GM21528 (cell line): ENCODE data around the gene C11orf97.
A peak's percentile ranks its signal among the peaks of the same experiment; 100 is the strongest.
"Not testable (repeated sequence)": the region's sequence is repeated elsewhere in the genome, so short reads cannot be mapped to it uniquely, and the experiment has no call there.

ENCODE experiments used
- ATAC-seq: cut with Tn5 transposase; IDR thresholded peaks from one replicate; pipeline ENCODE4 v1.9.1; 2021; ENCODE audit warnings: mild to moderate bottlenecking, moderate library complexity; ENCODE audit not compliant: unreplicated experiment, low FRiP score

C11orf97 gene

DNA sequence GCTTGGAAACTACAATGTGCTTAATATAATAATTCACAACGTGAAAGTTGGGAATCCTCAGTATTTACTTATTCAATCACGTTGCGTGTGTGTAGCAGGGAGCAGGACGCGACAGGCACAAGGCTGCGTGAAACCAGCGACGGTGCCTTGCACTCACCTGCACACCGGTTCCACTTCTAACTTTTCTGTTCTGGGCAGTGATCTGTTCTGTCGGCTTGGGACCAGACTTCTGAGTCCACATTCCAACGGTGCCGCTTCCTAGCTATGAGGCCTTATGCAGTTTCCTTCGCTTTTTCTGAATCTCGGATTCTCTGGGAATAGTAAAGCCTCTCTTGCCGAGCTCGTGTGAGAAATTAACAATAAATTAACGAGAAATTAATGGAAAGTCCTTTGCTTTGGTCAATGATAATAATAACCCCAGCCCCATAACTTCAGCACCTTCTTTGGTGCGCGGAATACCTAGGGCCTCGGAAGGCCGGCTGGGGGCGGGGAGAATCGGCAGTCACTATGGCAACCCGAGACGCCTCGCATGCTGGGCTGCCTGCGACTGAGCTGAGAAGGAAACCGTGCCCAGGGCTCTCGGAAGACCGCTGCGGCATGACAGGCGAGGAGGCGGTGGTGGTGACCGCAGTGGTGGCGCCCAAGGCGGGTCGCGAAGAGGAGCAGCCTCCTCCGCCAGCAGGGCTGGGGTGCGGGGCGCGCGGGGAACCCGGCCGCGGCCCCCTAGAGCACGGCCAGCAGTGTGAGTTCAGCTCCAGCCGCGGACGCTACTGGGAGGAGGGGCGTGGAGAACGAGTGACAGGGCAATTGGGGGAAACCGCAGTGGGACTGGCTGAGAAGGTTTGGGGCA lies at the start of gene C11orf97:
C11orf97 (plus strand) TSS at position 530 of the 850 bp plus-strand sequence; CDS start at position 598, 68 bp downstream.
- peak; percentile 80 for ATAC-seq

DNA sequence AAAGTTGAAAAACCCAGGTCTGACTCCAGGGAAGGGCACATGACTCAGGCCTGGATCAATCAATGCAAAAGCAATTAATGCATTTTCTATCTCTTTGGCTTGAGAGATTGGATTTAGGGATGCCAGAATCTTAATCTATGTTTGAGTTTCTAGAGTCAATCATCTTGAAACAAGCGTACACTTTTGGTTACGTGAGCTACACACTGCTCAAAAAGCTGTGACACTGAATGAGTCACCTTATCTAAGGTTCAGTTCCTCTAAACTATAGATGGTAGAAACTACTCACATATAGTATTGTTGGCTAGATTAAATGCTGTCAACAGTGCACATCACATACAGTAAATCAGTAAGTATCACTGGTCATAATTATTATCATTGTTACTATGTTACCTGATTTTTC lies 42.8 kb upstream of the C11orf97 start:
- peak; percentile 80 for ATAC-seq

DNA sequence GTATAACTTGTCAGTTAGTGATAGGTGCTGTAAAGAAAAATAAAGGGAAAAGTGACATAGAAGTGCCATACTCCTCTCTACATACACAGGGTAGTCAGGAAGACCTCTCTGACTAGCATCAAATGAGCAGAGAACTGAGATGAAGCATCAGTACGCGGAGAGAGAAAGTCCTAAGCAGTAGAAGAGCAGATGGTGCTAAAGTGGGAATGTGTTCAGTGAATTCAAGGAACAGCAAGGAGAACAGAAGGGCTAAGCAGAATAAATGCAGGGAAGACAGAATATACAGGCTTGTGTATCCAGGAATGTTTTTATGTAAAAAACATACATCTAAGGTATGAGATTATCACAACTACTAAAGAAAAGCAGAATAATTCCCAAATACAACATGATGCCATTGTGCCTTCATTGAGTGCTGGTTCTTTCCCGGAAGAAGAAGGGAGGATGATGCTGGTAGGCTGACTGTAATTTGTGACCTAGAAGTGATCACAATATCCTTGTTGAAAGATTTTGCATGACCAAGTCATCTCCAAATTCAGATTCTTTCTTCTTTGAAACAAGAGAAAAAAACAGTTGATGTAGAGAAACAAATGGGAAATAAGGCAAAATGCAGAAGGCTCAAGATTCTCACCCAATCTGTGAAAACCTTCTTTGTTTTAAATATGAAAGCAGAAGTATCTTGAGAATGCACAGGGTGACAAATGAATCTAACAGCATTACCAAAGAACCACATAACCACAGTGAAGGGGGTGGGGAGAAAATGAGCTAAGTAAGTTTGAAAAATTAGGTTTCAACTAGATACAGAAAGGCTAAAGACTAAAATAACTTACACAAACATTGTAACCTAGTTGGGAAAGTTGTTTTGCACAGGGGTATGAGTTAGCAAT lies 39.1 kb upstream of the C11orf97 start:
- ATAC-seq = peak; percentile 85

- ATAC-seq = no peak
Observed at GRCh38 chr11:94477624-94478023, 34.6 kb upstream of the C11orf97 start.

DNA sequence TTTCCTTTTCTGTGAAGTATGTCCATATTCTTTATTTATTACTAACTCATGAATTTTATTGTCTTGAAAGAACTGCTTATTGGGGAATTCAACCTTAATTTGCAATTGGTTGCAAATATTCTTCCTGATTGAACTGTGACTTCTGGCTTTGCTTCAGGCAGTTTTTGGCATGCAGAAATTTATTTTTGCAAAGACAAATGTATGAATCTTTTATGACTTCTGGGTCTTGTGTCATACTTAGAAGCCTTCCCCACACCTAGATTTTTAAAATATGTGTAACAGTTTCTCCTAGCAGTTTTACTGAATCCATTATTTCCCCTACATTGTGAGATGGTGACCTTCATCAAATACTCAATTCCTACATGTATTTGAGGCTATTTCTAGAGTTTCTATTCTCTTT lies 30.9 kb upstream of the C11orf97 start:
- no peak for ATAC-seq

DNA sequence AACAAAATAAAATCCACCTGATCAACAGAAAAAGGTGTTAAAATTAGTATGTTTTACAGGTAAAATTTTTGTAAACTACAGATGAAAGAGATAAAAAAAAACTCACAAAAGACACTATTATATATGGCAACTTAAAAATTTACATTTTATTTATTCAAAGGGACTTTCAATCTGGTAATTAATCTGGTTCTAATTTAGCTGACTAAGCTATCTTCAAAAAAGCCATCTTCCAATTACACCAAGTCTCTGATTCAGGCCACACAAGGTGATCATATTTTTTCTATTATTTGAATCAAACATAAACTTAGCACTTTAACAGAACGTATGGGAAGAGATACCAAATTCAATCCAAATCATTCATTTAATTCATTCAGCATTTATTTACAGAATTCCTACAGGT lies 26.2 kb upstream of the C11orf97 start:
- ATAC-seq = no peak

DNA sequence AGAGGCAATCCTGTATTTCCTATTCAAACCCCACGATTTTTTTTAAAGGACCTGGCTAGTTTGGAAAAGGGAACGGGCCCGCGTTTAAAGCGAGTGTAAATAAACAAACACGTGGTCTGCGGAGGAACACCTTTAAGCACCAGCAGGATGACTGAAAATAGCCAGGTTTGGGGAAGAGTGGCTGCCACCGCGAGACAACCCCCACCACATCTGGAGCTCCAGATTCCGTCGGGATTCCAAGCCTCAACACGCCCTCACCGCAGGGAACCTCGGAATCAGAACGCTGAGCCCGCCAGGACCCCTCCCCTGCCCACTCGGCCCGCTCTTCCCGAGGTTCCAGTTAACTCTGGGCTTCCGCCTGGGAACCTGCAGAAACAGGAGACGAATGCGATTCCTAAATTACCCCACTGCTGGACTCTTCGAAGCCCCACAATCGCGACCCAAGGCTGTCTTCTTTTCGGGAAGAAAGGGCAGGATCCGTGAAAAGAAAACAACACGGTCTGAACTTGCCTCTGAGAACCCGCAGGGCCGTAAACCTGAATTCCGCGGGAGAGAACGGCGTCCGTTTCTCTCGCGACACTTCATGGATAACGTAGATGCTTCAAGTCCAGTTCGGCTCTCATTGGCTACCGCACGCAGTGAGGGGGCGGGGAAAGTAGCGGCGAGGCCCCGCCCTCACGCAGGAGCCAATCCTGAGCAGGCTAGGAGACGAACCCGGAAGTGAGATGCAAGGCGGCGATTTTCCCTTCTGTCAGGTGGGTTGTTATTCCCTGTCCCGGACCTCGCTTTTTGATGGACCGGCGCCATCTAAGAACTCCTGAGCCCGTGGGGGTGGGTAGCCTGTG lies 18.8 kb upstream of the C11orf97 start, which contains the start of the genes ANKRD49 and MRE11:
ANKRD49 (plus strand) TSS at position 704 of the 845 bp plus-strand sequence. CDS start 2,710 bp downstream, outside the sequence.
MRE11 (minus strand) TSS at position 564 of the 845 bp plus-strand sequence. CDS start 1,043 bp downstream, outside the sequence.
- peak; percentile 100 for ATAC-seq

DNA sequence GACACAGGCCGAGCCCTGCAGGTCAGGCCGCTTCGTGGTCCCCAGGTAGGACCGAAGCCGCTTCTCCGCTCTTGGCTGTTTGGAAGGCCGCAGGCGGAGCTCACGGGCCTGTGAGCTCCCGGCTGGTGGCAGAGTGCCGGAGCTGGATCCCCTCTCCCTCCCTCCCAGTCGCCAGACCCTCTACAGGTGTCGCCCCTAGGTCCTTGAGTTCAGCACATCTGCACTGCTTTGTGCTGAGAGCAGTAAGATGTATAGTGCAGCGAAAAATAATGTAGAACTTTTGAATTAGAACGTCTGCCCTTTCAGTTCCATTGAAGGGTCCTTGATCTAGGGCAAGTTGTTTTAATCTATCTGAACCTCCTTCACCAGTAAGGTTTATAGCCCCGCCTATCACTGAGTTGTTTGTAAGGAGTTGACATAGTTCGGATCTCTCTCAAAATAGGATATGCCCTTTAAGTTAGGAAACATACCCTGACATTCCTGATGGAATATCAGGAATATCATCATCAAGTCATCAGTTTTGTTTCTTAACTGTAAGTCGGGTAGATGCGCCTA lies 18.1 kb upstream of the C11orf97 start:
- ATAC-seq = peak; percentile 73

DNA sequence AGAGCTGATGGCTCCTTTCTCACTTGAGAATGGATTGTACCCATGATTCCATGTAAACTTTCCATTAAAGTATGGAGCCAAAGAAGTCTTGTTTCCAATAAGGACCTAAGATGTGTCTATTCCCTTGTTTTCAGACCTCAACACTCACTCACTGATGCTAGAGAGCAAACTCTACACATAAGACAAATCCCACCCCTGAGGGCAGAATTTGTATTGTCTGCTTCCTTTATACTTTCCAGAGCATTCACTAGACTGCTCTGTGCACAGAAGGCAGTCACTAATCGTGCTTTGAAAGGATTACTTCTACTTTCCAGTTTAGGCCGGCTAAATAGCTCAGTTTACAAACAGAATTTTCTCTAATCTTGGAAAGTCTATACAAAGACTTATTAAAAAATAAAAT lies 12.1 kb upstream of the C11orf97 start:
- ATAC-seq = no peak

DNA sequence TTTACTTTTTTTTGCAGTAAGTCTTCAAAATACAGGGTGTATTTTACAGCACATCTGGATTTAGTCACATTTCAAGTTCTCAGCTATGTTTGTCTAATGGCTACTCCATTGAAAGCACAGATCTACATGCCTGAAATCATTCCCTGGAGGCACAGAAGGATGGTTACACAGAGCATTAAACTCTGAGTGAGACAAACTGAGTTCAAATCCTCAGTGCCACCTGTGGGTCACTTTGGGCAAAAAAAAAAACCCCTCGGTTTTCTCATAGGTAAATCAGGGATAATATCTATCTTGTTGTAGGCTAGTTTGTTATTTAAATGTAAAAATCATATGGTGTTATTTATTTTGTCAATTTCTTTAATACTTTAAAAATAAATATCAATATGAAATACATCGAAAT lies 10.7 kb upstream of the C11orf97 start:
- no peak for ATAC-seq

GRCh38 chr11:94504689-94505293 lies 7.5 kb upstream of the C11orf97 start:
- no peak for ATAC-seq

GRCh38 chr11:94506513-94506912 lies 5.7 kb upstream of the C11orf97 start:
- not testable (repeated sequence) for ATAC-seq

DNA sequence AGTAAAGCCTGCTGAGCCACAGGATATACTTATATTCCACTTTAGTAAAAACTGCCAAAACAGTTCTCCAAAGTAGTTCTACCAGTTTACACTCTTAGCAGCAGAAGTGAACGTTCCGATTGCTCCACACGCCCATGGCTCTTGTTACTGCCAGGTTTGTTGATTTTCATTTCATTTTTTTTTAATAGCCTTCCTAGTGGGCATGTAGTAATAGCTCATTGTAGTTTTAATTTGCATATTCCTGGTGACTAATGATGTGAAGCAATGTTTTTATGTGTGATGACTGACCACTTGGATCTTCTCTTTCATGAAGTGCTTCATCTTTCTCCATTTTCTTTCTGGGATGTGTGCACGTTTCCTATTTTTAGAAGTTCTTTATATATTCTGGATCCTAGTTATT lies 4.8 kb upstream of the C11orf97 start:
- no peak for ATAC-seq

GRCh38 chr11:94513091-94513490 lies 830 bp downstream of the C11orf97 start:
- ATAC-seq = no peak

DNA sequence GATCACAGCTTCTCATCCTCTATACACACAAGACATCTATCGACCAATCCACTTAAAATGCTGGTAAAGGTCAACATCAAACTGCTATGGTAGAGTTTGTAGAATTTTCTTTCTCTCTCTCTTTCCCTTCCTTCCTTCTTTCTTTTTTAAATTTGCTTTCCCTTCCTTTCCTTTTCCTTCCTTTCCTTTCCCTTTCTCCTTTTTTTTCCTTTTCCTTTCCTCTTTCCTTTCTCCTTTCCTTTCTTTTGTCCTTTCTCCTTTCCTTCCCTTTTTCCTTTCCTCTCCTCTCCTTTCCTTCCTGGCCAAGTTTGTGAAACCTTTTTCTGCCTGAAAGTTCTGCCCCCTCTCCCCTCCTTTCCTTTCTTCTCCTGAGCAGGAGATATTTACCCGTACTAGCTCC lies 3.1 kb downstream of the C11orf97 start:
- ATAC-seq = no peak

GRCh38 chr11:94516725-94517124 lies 4.5 kb downstream of the C11orf97 start:
- no peak for ATAC-seq

GRCh38 chr11:94518300-94518699 lies 6.0 kb downstream of the C11orf97 start:
- ATAC-seq = no peak

- peak; percentile 63 for ATAC-seq
Observed at GRCh38 chr11:94519478-94520084, 7.3 kb downstream of the C11orf97 start.

- no peak for ATAC-seq
Observed at GRCh38 chr11:94521684-94522083, 9.4 kb downstream of the C11orf97 start.
